Vagina (tissue), 2 donors: ENCODE measurements around the gene RNF217.

Experiments
- CTCF ChIP-seq, 3 experiments: fragments of 450-650 bp in 2 of 3; fragments of 200-600 bp in 1 of 3; sonication (generic) in 1 of 3; IDR thresholded peaks; one replicate each; pipeline ENCODE4 v1.5.1; 2017 to 2019; ENCODE audit warnings: antibody characterized with exemption in 3 of 3, mild to moderate bottlenecking in 2 of 3, moderate library complexity in 2 of 3
- POLR2A ChIP-seq, 2 donors: fragments of 450-650 bp; IDR thresholded peaks; one replicate each; pipeline ENCODE4 v1.6.1; 2017; ENCODE audit warnings: antibody characterized with exemption in 2 of 2, mild to moderate bottlenecking in 2 of 2, moderate library complexity in 2 of 2
- POLR2AphosphoS5 ChIP-seq, 2 donors: sonication (generic); formaldehyde crosslinking; IDR thresholded peaks; one replicate each; pipeline ENCODE4 v1.9.0; 2017; ENCODE audit warnings: antibody characterized with exemption in 2 of 2, mild to moderate bottlenecking in 2 of 2, low read depth in 1 of 2; ENCODE audit not compliant: insufficient read depth in 1 of 2

- TF ChIP-seq CTCF (IDR thresholded peaks at IDR 0.05) (no peak), POLR2A (IDR thresholded peaks at IDR 0.05) (no peak), POLR2AphosphoS5 (IDR thresholded peaks at IDR 0.05; ENCODE audit: insufficient read depth in 1 of 2, low read depth in 1 of 2) (no peak)
Measured at GRCh38 chr6:124968401-124968800, 6.2 kb downstream of the RNF217 start.
